Left ventricle myocardium inferior (tissue), 1 donor: Measurements from ENCODE around the gene SPAM1. TPM values are rescaled to one million over a fixed set of nuclear protein-coding genes. Genes with fewer than 3 reads are reported as not detected.

Experiments used
- DNase-seq: peaks from one replicate; pipeline ENCODE4 v3.0.0-alpha.2; 2020
- H3K27ac ChIP-seq: fragments of 200-600 bp; replicated peaks from 2 replicates; pipeline ENCODE4 v1.8.0; 2021
- H3K27me3 ChIP-seq: fragments of 200-600 bp; 2 replicates; pipeline ENCODE4 v1.8.0; 2021; ENCODE audit warnings: low read depth
- H3K36me3 ChIP-seq: fragments of 200-600 bp; 2 replicates; pipeline ENCODE4 v1.8.0; 2021
- H3K4me1 ChIP-seq: fragments of 200-600 bp; 2 replicates; pipeline ENCODE4 v1.8.0; 2021
- H3K4me3 ChIP-seq: fragments of 200-600 bp; 2 replicates; pipeline ENCODE4 v1.8.0; 2021; ENCODE audit warnings: mild to moderate bottlenecking, moderate library complexity
- H3K9me3 ChIP-seq: fragments of 200-600 bp; replicated peaks from 2 replicates; pipeline ENCODE4 v1.8.0; 2021
- intact Hi-C: fragments of 100-400 bp; cut with micrococcal nuclease; formaldehyde crosslinking; loops from one replicate; pipeline ENCODE4 v1.11.0; 2022
- long read RNA-seq: library from polyadenylated mRNA; unstranded; transcript quantifications from one replicate; pipeline ENCODE4 v2.0.0, GENCODE V29; 2021
- total RNA-seq: library from RNA; stranded (reverse); fragmentation: NEBNext Ultra II Directional; extraction: Animal tissue kit (Norgen Biotek cat#: 25700); gene quantifications from one replicate; pipeline ENCODE4 v1.2.1, GENCODE V29; 2021
- TF ChIP-seq, protein P1 (sequence below): fragments of 200-600 bp; IDR thresholded peaks from 2 replicates; pipeline ENCODE4 v1.8.0; 2021; ENCODE audit warnings: antibody characterized with exemption, mild to moderate bottlenecking, borderline replicate concordance
- donor health status: DM: no; HTN: yes; CAD: no; lungs with severe emphysema.

SPAM1 gene, protein sequence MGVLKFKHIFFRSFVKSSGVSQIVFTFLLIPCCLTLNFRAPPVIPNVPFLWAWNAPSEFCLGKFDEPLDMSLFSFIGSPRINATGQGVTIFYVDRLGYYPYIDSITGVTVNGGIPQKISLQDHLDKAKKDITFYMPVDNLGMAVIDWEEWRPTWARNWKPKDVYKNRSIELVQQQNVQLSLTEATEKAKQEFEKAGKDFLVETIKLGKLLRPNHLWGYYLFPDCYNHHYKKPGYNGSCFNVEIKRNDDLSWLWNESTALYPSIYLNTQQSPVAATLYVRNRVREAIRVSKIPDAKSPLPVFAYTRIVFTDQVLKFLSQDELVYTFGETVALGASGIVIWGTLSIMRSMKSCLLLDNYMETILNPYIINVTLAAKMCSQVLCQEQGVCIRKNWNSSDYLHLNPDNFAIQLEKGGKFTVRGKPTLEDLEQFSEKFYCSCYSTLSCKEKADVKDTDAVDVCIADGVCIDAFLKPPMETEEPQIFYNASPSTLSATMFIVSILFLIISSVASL
- total RNA-seq, result not detected
- long read RNA-seq, result 0 reads

DNA sequence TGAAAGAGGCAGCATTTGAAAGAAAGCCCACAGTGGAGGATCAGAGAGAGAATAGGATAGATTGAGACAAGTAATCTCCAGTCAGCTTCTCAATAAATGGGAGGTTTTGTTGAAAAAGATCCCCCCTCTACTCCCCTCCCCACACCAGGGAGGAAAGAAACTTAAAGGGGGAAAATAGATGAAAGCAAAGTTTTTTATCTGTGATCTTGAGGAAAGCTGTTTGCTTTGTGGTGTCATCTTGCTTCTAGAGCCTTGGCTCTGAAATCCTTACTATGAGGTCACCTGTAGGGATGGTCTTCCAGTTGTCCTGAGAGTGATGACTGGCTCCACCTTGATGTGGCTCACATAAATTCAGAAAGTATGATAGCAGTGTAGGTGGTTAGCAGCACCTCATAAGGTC lies at the start of gene SPAM1:
Gene SPAM1, plus strand, starts transcription at position 301 of the 400 bp plus-strand sequence. CDS start 28,330 bp downstream, outside the sequence.
- Histone ChIP-seq H3K27ac (no peak within 1 kb of the TSS), H3K27me3 (no peaks in the 10 kb centered on the region), H3K4me3 (no peak within 1 kb of the TSS), H3K9me3 (no peaks in the 10 kb centered on the region), H3K36me3 (no peaks in the 10 kb centered on the region), H3K4me1 (no peaks in the 10 kb centered on the region)
- DNase-seq, result no peak
- intact Hi-C loops, result no loop called here
- TF ChIP-seq, protein P1, sequence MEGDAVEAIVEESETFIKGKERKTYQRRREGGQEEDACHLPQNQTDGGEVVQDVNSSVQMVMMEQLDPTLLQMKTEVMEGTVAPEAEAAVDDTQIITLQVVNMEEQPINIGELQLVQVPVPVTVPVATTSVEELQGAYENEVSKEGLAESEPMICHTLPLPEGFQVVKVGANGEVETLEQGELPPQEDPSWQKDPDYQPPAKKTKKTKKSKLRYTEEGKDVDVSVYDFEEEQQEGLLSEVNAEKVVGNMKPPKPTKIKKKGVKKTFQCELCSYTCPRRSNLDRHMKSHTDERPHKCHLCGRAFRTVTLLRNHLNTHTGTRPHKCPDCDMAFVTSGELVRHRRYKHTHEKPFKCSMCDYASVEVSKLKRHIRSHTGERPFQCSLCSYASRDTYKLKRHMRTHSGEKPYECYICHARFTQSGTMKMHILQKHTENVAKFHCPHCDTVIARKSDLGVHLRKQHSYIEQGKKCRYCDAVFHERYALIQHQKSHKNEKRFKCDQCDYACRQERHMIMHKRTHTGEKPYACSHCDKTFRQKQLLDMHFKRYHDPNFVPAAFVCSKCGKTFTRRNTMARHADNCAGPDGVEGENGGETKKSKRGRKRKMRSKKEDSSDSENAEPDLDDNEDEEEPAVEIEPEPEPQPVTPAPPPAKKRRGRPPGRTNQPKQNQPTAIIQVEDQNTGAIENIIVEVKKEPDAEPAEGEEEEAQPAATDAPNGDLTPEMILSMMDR, result no peak

DNA sequence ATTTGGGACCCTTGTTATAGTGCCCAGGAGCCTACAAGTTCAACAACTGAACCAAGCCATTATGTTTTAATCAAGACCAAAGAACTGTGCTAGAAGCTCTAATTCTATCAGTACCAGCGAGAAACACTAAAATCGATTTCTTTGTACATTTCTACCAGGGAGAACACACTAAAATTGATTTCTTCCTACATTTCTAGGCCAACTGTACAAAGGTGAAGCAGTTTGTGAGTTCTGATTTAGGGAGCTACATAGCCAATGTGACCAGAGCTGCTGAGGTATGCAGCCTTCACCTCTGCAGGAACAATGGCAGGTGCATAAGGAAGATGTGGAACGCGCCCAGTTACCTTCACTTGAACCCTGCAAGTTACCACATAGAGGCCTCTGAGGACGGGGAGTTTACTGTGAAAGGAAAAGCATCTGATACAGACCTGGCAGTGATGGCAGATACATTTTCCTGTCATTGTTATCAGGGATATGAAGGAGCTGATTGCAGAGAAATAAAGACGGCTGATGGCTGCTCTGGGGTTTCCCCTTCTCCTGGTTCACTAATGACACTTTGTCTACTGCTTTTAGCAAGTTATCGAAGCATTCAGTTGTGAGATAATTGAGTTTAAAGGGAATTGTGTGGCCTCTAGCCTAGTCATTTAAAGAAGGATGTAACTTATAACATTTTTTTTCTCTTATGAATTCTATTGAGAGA lies 48.3 kb upstream of the SPAM1 start:
- no peaks in the 10 kb centered on the region for H3K9me3 ChIP-seq
- no peaks in the 10 kb centered on the region for H3K36me3 ChIP-seq
- no peaks in the 10 kb centered on the region for H3K27me3 ChIP-seq
- H3K4me3 ChIP-seq, result no peak overlapping the region
- TF ChIP-seq, protein P1, result no peak
- DNase-seq, result no peak
- intact Hi-C loops, result no loop called here
- no peak overlapping the region for H3K27ac ChIP-seq
- H3K4me1 ChIP-seq, result peaks cover 16% of the 10 kb centered on the region

DNA sequence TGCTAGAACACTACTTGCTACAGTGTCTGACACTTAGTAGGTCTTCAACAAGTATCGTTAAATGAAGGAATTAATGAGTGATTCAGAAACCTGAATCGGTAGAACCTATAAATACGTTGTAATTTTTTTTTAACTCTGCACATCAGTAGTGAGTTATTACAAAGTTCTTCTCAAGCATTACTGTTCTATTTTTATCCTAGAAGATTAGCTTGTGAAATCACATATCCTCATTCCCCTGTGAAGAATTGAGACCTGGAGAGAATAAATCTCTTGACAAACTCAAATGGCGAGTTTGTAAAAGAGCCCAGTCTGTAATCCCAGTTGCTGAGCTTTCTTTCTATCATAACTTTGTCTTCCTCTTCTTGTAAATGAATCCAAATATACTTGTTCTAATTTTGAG lies 45.4 kb upstream of the SPAM1 start:
- no peaks in the 10 kb centered on the region for H3K9me3 ChIP-seq
- no peaks in the 10 kb centered on the region for H3K27me3 ChIP-seq
- intact Hi-C loops, result no loop called here
- no peak overlapping the region for H3K4me3 ChIP-seq
- DNase-seq, result no peak
- H3K27ac ChIP-seq, result peak overlapping the region; percentile 50
- peaks cover 13% of the 10 kb centered on the region for H3K4me1 ChIP-seq
- TF ChIP-seq, protein P1, result no peak
- H3K36me3 ChIP-seq, result no peaks in the 10 kb centered on the region

DNA sequence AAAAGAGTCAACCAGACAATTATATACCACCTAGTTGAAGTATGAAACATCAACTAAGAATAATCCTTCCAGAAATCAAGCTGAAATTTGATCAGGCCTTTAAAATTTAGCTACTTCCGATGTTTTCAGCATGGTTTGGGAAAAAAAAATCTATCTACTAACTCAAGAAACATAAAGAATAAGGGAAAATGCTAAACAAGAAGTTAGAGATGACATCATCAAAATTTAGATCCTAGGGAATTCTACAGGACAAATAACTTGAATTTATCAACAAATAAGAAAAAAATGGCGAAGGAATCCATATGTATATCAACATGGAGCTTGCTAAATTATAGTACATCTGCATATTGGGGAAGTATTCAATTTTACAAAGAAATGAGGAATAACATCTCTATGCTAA lies 43.7 kb upstream of the SPAM1 start:
- Histone ChIP-seq H3K27me3 (no peaks in the 10 kb centered on the region), H3K4me3 (no peak overlapping the region), H3K4me1 (peaks cover 13% of the 10 kb centered on the region), H3K9me3 (no peaks in the 10 kb centered on the region), H3K27ac (no peak overlapping the region), H3K36me3 (no peaks in the 10 kb centered on the region)
- DNase-seq, result no peak
- TF ChIP-seq, protein P1, result no peak
- intact Hi-C loops, result no loop called here

DNA sequence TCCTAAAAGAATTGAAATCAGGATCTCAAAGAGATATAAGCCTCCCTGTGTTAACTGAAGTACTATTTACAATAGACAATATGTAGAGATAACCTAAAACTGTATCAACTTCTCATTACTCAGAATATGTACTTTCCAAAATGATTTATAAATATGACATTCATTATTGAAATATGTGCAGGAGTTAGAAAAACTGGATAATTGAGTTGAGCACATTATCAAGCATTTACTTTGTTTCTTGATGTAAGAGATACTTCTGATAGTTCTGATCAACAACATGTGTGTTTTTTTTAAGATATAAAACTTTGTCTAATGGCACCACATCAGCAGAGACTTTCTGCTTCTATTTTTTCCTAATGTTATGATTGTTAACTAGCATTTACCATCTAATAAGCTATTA lies 41.9 kb upstream of the SPAM1 start:
- Histone ChIP-seq H3K36me3 (no peaks in the 10 kb centered on the region), H3K9me3 (no peaks in the 10 kb centered on the region), H3K27me3 (no peaks in the 10 kb centered on the region), H3K4me1 (peaks cover 6% of the 10 kb centered on the region), H3K4me3 (no peak overlapping the region), H3K27ac (no peak overlapping the region)
- TF ChIP-seq, protein P1, result no peak
- no peak for DNase-seq
- intact Hi-C loops, result no loop called here
